H7 (cell line): ENCODE data around the gene SLC27A5. TPM values are rescaled to one million over a fixed set of nuclear protein-coding genes. Genes with fewer than 3 reads are reported as not detected.
"Not testable (repeated sequence)": the region's sequence is repeated elsewhere in the genome, so short reads cannot be mapped to it uniquely, and the experiment has no call there.

Experiments
- DNase-seq: peaks from one replicate; pipeline ENCODE4 v3.0.0; 2012
- H3K27me3 ChIP-seq: 2 replicates; pipeline ENCODE4 v1.6.0; 2011; ENCODE audit warnings: mild to moderate bottlenecking, low read length; ENCODE audit not compliant: control insufficient read depth, insufficient read depth
- H3K36me3 ChIP-seq: replicated peaks from 2 replicates; pipeline ENCODE4 v1.5.1; 2011; ENCODE audit warnings: low read length; ENCODE audit not compliant: control insufficient read depth, insufficient read depth
- H3K4me3 ChIP-seq: 2 replicates; pipeline ENCODE4 v1.5.1; 2011; ENCODE audit warnings: low read depth, mild to moderate bottlenecking, control low read depth, low read length, moderate library complexity; ENCODE audit not compliant: insufficient read depth
- total RNA-seq: library from RNA; depleted of rRNA; stranded (reverse); fragments of >200 nt; shearing (Covaris generic); gene quantifications from 2 replicates; pipeline ENCODE4 v1.2.3, GENCODE V29; 2014; rRNA removed

The SLC27A5 gene
- total RNA-seq, 1 experiment from 2014 or later = 19.4 TPM

DNA sequence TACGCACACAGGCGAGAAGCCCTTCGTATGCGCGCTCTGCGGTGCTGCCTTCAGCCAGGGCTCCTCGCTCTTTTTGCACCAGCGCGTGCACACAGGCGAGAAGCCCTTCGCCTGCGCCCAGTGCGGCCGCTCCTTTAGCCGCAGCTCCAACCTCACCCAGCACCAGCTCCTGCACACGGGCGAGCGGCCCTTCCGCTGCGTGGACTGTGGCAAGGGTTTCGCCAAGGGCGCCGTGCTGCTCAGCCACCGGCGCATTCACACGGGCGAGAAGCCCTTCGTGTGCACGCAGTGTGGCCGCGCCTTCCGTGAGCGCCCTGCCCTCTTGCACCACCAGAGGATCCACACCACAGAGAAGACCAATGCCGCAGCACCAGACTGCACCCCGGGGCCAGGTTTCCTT lies 55.7 kb downstream of the SLC27A5 start:
- H3K27me3 ChIP-seq = peaks cover 4% of the 10 kb centered on the region
- DNase-seq = peak; percentile 28
- H3K36me3 ChIP-seq = no peaks in the 10 kb centered on the region
- H3K4me3 ChIP-seq = no peak overlapping the region

DNA sequence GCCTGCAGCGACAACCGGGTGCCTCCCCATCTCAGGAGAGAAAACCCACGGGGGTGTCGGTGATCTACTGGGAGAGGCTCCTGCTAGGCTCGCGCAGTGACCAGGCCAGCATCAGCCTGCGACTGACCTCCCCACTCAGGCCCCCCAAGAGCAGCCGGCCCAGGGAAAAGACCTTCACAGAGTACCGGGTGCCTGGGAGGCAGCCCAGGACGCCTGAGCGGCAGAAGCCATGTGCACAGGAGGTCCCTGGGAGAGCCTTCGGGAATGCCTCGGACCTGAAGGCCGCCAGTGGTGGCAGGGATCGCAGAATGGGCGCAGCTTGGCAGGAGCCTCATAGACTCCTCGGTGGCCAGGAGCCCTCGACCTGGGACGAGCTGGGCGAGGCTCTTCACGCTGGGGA lies 56.5 kb downstream of the SLC27A5 start:
- peak; percentile 40 for DNase-seq

GRCh38 chr19:58453743-58454142 lies 58.0 kb downstream of the SLC27A5 start:
- Histone ChIP-seq H3K4me3 (no peak overlapping the region), H3K27me3 (peaks cover 12% of the 10 kb centered on the region), H3K36me3 (no peaks in the 10 kb centered on the region)
- no peak for DNase-seq

More for the DNA sequence above, 56.5 kb downstream of the SLC27A5 start:
- Histone ChIP-seq H3K36me3 (no peaks in the 10 kb centered on the region), H3K27me3 (peaks cover 12% of the 10 kb centered on the region), H3K4me3 (no peak overlapping the region)

GRCh38 chr19:58451358-58452101 lies 60.3 kb downstream of the SLC27A5 start, which contains the start of gene ZNF324B:
ZNF324B (plus strand) TSS chr19:58451622; CDS start chr19:58453702, 2,080 bp downstream.
- Histone ChIP-seq H3K36me3 (no peaks in the 10 kb centered on the region), H3K27me3 (peaks cover 12% of the 10 kb centered on the region), H3K4me3 (peak within 1 kb of the TSS; percentile 72)
- DNase-seq = peak; percentile 98

DNA sequence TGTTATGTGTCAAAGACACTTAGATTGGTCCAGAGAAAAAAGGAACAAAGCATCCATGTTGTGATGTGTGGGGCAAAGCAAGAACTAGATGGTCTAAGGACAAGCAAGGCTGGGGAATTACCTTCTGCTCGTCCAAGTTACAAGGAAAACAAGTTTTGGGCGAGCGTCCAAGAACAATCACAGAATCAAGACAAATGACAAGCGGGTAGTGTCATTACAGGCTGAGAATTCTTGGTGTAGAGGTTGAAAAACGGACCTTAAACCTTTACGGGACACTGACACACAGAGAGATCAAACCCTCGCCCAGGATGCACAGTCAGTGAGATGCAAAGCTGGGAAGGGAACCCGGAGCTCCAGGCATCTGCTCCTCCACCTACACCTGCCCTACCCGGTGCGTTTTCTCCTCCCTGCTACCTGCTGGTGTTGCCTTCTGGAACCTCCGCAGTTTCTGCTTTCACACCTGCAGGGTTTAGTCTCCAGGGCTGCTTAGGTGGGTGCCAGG lies 60.9 kb downstream of the SLC27A5 start:
- DNase-seq = no peak
- H3K4me3 ChIP-seq = peak overlapping the region; percentile 33
- H3K36me3 ChIP-seq = no peaks in the 10 kb centered on the region
- H3K27me3 ChIP-seq = peaks cover 12% of the 10 kb centered on the region

- peaks cover 12% of the 10 kb centered on the region for H3K27me3 ChIP-seq
- not testable (repeated sequence) for H3K4me3 ChIP-seq, H3K36me3 ChIP-seq, DNase-seq
Observed at GRCh38 chr19:58449980-58450379, 61.8 kb downstream of the SLC27A5 start.

DNA sequence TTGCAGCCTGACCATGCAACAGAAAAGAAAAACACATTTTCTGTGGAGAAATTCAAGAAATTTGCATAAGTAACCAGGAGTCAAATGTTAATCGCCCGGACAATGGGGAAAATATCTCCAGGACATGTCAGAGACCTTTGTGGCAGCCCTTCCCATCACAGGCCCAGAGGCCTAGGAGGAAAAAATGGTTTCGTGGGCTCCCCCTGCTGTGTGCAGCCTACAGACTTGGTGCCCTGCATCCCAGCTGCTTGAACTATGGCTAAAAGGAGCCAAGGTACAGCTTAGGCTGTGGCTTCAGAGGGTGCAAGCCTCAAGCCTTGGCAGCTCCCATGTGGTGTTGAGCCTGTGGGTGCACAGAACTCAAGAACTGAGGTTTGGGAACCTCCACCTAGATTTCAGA lies 62.9 kb downstream of the SLC27A5 start:
- not testable (repeated sequence) for H3K36me3 ChIP-seq, DNase-seq, H3K4me3 ChIP-seq
- H3K27me3 ChIP-seq = peaks cover 12% of the 10 kb centered on the region

Other genes with a start within 250 kb of the SLC27A5 start
- 9.4 and 11.9 TPM in 2 replicates for gene ZNF8, start 233.0 kb downstream of the SLC27A5 start, total RNA-seq
- 21.7 and 24.8 TPM in 2 replicates for gene ERVK3-1, start 206.6 kb downstream of the SLC27A5 start, total RNA-seq
- 2.6 and 2.7 TPM in 2 replicates for gene ZSCAN22, start 185.0 kb downstream of the SLC27A5 start, total RNA-seq
- 33.8 and 45.5 TPM in 2 replicates for gene A1BG, start 158.5 kb downstream of the SLC27A5 start, total RNA-seq
- 3.0 and 3.2 TPM in 2 replicates for gene ZNF497, start 149.2 kb downstream of the SLC27A5 start, total RNA-seq
- 4.4 and 7.7 TPM in 2 replicates for gene ZNF837, start 131.0 kb downstream of the SLC27A5 start, total RNA-seq
- 2,794 and 2,937 TPM in 2 replicates for gene RPS5, start 124.7 kb downstream of the SLC27A5 start, total RNA-seq
- gene RNF225, start 116.3 kb downstream of the SLC27A5 start, total RNA-seq = 0.70 TPM in 1 of 2 replicates, not detected in the other
- gene ZNF584, start 103.3 kb downstream of the SLC27A5 start, total RNA-seq = 3.7 and 10.2 TPM in 2 replicates
- 2.1 and 3.8 TPM in 2 replicates for gene ZNF132, start 71.8 kb downstream of the SLC27A5 start, total RNA-seq
- 2.6 and 4.7 TPM in 2 replicates for gene ZNF324B, start 60.4 kb downstream of the SLC27A5 start, total RNA-seq
- 6.6 and 6.8 TPM in 2 replicates for gene ZNF324, start 44.9 kb downstream of the SLC27A5 start, total RNA-seq
- 7.4 and 8.4 TPM in 2 replicates for gene ZNF446, start 35.6 kb downstream of the SLC27A5 start, total RNA-seq
- gene ZBTB45, start 7.8 kb upstream of the SLC27A5 start, total RNA-seq = 12.6 and 20.4 TPM in 2 replicates
- gene TRIM28, start 32.1 kb upstream of the SLC27A5 start, total RNA-seq = 1,648 and 1,979 TPM in 2 replicates
- 85.9 and 96.2 TPM in 2 replicates for gene CHMP2A, start 43.1 kb upstream of the SLC27A5 start, total RNA-seq
- 131 and 188 TPM in 2 replicates for gene UBE2M, start 46.6 kb upstream of the SLC27A5 start, total RNA-seq
- gene MZF1, start 61.3 kb upstream of the SLC27A5 start, total RNA-seq = 11.0 and 12.5 TPM in 2 replicates